8988T (cell line): Measurements from ENCODE around the gene FBXO41.
"Not testable (repeated sequence)": the region's sequence is repeated elsewhere in the genome, so short reads cannot be mapped to it uniquely, and the experiment has no call there.

Source experiments
- DNase-seq: peaks from one replicate; pipeline ENCODE4 v3.0.0; 2011

Gene FBXO41

GRCh38 chr2:73286134-73286655 is 1.9 kb upstream of the FBXO41 start:
- DNase-seq: no peak

DNA sequence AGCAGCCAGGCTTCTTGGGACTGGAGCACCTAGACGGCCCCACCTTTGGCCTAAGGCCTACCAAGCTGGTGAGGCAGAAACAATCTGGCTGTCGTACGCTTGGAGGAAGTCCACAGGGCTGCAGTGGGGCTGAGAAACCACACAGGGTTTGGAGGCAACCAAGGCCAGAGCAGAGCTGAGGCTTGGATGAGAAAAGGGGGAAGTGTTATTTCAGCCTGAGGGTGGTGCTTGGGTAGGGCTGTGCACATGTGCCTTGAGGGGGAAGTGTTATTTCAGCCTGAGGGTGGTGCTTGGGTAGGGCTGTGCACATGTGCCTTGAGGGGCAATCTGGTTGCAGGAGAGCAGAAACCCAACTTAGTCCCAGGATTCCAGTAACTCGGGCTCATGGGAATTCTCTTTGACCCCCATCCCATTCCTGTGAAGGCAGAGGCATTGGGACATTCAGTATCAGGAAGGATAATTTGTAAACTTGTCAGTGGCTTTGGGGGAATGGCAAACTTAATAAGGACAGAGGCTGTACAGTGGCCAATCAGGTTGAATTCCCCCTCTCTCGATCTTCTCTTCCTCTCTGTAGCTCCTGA is 971 bp upstream of the FBXO41 start:
- DNase-seq: no peak

DNA sequence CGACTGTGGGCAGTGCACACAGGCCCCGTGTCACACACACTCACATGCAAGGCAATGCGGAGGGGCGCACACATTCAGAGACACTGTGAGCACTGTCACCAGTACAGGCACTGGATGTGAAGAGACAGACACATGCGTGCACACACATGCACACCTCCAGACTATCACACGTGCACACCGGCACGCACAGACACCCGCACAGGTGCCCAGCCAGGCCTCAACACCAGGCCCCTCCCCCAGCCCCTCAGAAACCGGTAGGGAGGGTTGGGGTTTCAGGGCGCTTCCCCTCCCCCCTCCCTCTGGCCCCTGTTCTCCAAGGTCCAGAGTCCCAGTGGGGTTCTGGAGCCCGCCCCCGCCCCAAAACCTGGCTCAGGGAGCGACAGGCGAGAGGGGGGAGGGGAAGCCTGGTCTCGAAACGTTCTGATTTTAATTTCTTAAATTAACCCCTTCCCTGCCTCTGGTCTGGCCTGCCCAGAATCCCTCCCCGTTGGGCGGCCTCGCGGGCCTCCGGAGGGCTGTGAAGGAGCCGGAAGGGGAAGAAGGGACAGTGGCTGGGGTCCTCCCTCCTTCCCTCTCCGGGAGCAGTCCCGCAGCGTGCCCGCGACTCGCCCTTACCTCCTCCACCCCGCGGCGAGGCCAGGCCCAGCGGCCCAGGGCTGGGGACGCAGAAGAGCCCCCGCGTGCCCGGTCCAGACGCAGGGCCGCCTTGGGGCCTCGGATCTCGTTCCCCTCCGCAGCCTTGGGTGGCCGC is 558 bp downstream of the FBXO41 start:
- no peak for DNase-seq

- DNase-seq: no peak
Measured at GRCh38 chr2:73282924-73283544, 1.2 kb downstream of the FBXO41 start.

DNA sequence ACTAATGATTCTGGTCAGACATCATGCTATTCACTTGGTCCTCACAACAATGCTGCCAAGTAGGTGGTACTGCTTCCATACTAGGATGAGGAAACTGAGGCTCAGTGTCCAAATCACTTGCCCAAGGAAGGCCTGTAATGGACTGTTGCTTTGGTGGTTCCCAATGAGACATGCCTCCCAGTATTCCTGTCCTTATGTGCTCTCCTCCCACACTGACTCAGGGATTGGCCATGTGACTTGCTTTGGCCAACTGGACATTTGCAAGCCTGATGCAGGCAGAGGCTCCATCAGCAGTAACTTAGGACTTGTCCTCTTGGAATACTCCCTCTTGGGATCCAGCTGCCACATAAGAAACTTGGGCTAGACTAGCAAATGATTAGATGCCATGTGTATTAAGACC is 3.0 kb downstream of the FBXO41 start:
- DNase-seq: no peak

DNA sequence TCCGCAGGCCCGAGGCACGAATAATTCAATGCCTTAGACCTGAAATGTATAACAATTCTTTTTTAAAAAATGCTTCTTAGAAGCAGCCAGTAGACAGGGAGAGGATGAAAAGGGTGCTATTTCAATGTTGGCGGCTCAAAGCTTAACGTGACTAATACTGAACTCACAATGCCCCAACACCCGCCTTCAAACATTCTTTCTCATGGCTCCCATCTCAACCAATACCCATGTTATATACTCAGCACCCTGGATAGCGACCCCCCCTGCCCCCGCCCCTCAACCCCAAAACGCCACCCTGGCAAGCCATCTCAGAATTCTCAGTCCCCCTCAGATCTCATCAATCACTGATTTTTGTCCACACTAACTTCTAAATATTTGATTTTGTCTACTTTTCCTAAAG is 4.4 kb downstream of the FBXO41 start:
- DNase-seq: no peak

DNA sequence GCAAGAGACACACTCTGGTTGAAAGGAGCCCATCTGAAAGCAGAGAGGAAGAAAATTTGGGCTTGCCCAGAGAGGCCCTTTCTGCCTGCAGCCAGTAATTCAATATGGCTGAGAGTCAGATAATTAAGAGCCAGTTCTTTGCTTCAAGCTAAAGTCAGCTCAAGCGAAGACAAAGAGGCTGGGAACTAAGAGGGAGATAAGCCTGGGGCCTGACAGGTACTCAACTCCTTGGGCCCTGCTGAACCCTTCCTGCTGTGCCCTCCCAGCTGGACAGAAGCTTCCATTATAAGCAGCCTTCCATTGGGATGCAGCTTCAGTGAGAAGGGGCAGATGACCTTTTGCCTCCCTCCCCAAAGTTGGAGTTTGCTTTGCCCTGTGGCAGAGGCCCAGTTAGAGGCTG is 12.0 kb downstream of the FBXO41 start:
- no peak for DNase-seq

GRCh38 chr2:73269686-73270465 is 14.4 kb downstream of the FBXO41 start:
- DNase-seq: no peak

DNA sequence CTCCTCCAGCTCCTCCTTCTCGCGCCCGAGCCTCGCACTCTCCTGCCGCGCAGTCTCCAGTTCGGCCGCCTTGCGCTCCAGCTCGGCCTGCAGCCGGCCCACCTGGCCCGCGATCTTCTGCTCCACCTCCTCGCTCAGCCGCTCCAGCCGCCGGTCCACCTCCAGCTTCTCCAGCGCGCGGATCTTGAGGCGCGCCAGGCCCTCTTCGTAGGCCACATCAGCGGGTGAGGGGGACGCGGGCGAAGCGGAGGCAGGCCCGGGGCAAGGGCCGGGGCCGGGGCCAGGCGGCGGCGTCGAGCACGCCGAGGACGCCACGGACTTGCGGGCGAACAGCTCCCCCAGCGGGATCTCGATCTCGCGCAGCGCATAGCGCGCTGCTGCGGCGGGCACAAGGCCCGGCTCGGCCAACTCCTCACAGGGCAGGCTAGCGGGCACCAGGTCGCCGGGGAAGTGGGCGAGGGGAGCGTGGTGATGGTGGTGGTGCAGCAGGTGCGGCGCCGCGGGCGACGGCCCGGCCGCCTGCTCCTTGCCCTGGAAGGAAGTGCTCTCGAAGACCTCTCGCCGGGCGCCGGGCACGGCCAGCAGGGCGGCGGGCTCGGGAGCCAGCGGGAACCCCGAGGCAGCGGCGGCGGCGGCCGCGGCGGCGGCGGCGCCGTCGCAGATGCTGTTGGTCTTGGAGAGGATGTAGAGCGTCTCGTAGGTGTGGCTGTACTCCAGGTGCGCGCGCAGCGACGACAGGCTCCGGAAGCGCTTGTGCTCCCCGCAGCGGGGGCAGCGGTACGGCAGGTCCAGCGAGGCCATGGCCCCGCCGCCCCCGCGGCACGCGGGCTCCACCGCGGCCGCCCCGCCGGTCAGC is 15.2 kb downstream of the FBXO41 start:
- no peak for DNase-seq

DNA sequence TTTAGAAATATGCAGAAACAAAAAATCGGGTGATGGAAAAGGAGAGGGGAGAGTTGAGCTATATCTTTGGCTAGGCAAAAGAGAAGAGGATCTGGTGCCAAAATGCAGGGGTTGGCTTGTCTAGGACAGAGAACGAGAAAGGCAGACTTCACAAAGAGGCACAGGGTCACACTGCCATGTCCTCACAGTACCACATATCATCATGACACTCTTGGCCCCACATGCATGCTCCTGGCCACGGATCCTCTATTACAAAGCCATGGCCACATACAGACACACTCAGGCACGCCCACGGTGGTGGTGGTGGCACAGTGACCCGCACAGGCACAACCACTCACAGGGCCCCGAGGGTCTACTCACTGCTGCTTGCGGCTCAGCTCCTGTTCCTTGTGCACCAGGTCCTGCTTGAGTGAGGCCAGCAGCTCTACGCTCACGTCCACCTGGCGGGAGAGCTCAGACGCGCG is 15.9 kb downstream of the FBXO41 start:
- DNase-seq: no peak

- DNase-seq: no peak
Measured at GRCh38 chr2:73267008-73267407, 17.3 kb downstream of the FBXO41 start.

GRCh38 chr2:73266061-73266901 is 18.0 kb downstream of the FBXO41 start:
- DNase-seq: no peak

GRCh38 chr2:73265298-73266060 is 18.8 kb downstream of the FBXO41 start:
- DNase-seq: no peak

DNA sequence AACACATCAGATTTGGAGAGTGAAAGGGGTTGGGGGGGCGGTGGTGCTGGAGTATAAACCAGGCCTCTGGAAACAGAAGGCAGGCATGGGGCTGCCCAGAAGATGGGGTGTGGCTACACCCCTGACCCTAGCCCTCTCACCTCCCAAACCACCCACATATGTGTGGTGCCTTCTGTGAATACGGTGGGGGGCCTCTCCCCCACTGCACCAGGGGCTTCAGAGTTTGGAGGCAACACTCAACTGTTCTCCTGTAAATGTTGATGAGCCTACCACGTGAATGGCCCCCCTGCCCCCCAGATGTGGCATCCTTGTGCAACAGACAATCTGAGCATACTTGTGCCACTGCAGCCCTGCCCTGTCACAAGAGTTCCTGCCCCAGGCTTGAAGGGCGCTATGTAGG is 19.5 kb downstream of the FBXO41 start:
- no peak for DNase-seq

DNA sequence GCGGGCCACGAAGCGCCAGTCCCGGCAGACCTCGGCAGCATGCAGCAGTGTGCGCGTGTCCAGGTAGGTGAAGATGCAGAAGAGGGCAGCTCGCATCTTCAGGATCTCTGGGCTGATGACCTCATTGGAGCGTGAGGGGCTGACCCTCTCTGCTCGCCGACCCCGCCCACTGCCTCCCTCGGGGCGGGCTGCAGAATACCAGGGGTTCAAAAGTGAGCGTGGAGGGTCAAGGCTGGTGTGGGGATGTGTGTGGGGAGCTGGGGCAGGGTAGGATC is 20.0 kb downstream of the FBXO41 start:
- no peak for DNase-seq

- no peak for DNase-seq
Measured at GRCh38 chr2:73263540-73264331, 20.5 kb downstream of the FBXO41 start.

DNA sequence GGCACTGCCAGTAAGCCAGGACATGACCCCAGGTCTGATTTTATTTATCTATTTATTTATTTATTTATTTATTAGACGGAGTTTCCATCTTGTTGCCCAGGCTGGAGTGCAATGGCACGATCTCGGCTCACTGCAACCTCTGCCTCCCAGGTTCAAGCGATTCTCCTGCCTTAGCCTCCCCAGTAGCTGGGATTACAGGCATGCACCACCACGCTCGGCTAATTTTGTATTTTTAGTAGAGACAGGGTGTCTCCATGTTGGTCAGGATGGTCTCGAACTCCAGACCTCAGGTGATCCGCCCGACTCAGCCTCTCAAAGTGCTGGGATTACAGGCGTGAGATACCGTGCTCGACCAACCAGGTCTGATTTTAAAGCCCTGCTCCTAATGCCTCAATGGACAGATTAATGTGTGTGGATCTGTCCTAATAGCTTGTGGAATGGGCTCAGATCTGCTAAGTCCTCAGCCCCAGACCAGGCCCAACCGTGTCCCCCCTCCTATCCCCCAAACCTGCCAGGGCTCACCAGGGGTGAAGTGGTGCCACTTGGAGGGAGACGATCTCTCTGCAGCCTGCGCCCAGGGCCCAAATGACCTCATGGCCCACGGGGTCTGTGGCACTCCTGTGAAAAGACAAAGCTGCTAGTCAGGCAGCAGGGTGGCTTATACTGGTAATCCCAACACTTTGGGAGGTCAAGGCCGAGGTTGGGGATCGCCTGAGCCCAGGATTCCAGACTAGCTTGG is 21.4 kb downstream of the FBXO41 start:
- DNase-seq: not testable (repeated sequence)

GRCh38 chr2:73262108-73262651 is 22.1 kb downstream of the FBXO41 start:
- DNase-seq: no peak
